H4 (cell line): ENCODE data around the gene PAFAH2. TPM values are rescaled to one million over a fixed set of nuclear protein-coding genes. Genes with fewer than 3 reads are reported as not detected.

Experiments
- DNase-seq: peaks from one replicate; pipeline ENCODE4 v3.0.0-alpha.2; 2015; ENCODE audit warnings: low spot score
- total RNA-seq: library from RNA; depleted of rRNA; stranded (reverse); fragments of >200 nt; shearing (Covaris generic); gene quantifications from 2 replicates; pipeline ENCODE4 v1.2.3, GENCODE V29; 2014

Gene PAFAH2
- total RNA-seq, 1 experiment from 2014 or later = 8.3 TPM

- no peak for DNase-seq
Measured at GRCh38 chr1:26031611-26032220, 33.9 kb upstream of the PAFAH2 start.

- DNase-seq = no peak
Measured at GRCh38 chr1:26031196-26031595, 33.3 kb upstream of the PAFAH2 start.

- no peak for DNase-seq
Measured at GRCh38 chr1:26029864-26030481, 32.1 kb upstream of the PAFAH2 start.

GRCh38 chr1:26029054-26029863 is 31.4 kb upstream of the PAFAH2 start:
- no peak for DNase-seq

GRCh38 chr1:26028490-26028980 is 30.7 kb upstream of the PAFAH2 start:
- no peak for DNase-seq

GRCh38 chr1:26027716-26028489 is 30.0 kb upstream of the PAFAH2 start:
- DNase-seq = no peak

- no peak for DNase-seq
Measured at GRCh38 chr1:26025517-26025916, 27.7 kb upstream of the PAFAH2 start.

- no peak for DNase-seq
Measured at GRCh38 chr1:26025060-26025459, 27.2 kb upstream of the PAFAH2 start.

- DNase-seq = no peak
Measured at GRCh38 chr1:26023826-26024225, 26.0 kb upstream of the PAFAH2 start.

- no peak for DNase-seq
Measured at GRCh38 chr1:26023009-26023408, 25.1 kb upstream of the PAFAH2 start.

- DNase-seq = no peak
Measured at GRCh38 chr1:26022404-26022779, 24.5 kb upstream of the PAFAH2 start.

- no peak for DNase-seq
Measured at GRCh38 chr1:26021647-26022403, 24.0 kb upstream of the PAFAH2 start, which contains the start of gene EXTL1. EXTL1 (plus strand) TSS chr1:26021775; CDS start chr1:26022647, 872 bp downstream.

- DNase-seq = no peak
Measured at GRCh38 chr1:26020941-26021646, 23.2 kb upstream of the PAFAH2 start.

GRCh38 chr1:26020330-26020768 is 22.5 kb upstream of the PAFAH2 start:
- no peak for DNase-seq

GRCh38 chr1:26019641-26020315 is 21.9 kb upstream of the PAFAH2 start:
- no peak for DNase-seq

- no peak for DNase-seq
Measured at GRCh38 chr1:26017606-26018005, 19.7 kb upstream of the PAFAH2 start.

- no peak for DNase-seq
Measured at GRCh38 chr1:26016953-26017545, 19.2 kb upstream of the PAFAH2 start.

- DNase-seq = no peak
Measured at GRCh38 chr1:26016258-26016952, 18.5 kb upstream of the PAFAH2 start.

- DNase-seq = no peak
Measured at GRCh38 chr1:26015358-26015757, 17.5 kb upstream of the PAFAH2 start.
